Trophoblast cell (in vitro differentiated cells and primary cell): ENCODE measurements around the gene PEX14.

Experiments
- DNase-seq, 2 donors: peaks; one replicate each; pipeline ENCODE4 v3.0.0-alpha.2; 2016
- H2AFZ ChIP-seq: 2 replicates; pipeline ENCODE4 v1.6.1; 2013; ENCODE audit warnings: low read length, moderate library complexity, mild to moderate bottlenecking; ENCODE audit not compliant: insufficient read depth, poor library complexity
- H2AK5ac ChIP-seq: 2 replicates; pipeline ENCODE4 v1.6.1; 2013; ENCODE audit warnings: mild to moderate bottlenecking, low read length
- H2BK120ac ChIP-seq: 2 replicates; pipeline ENCODE4 v1.6.1; 2013; ENCODE audit warnings: low read length, mild to moderate bottlenecking, moderate library complexity; ENCODE audit not compliant: insufficient read depth, poor library complexity
- H2BK12ac ChIP-seq: 2 replicates; pipeline ENCODE4 v1.6.1; 2013; ENCODE audit warnings: mild to moderate bottlenecking, low read length, moderate library complexity
- H2BK5ac ChIP-seq: 2 replicates; pipeline ENCODE4 v1.6.1; 2013; ENCODE audit warnings: low read length, low read depth, moderate library complexity, mild to moderate bottlenecking; ENCODE audit not compliant: poor library complexity
- H3K14ac ChIP-seq: 2 replicates; pipeline ENCODE4 v1.6.1; 2013; ENCODE audit warnings: mild to moderate bottlenecking, low read length
- H3K18ac ChIP-seq: 2 replicates; pipeline ENCODE4 v1.6.1; 2013; ENCODE audit warnings: mild to moderate bottlenecking, low read length
- H3K23ac ChIP-seq: 2 replicates; pipeline ENCODE4 v1.6.1; 2013; ENCODE audit warnings: low read length
- H3K27ac ChIP-seq: 2 replicates; pipeline ENCODE4 v1.5.1; 2013; ENCODE audit warnings: low read depth, mild to moderate bottlenecking, inconsistent platforms, low read length, moderate library complexity
- H3K27me3 ChIP-seq: 2 replicates; pipeline ENCODE4 v1.6.1; 2013; ENCODE audit warnings: inconsistent platforms, mild to moderate bottlenecking, low read length, moderate library complexity; ENCODE audit not compliant: insufficient read depth
- H3K36me3 ChIP-seq, 2 experiments: 1 replicate in 1 of 2; 2 replicates in 1 of 2; pipeline ENCODE4 v1.6.1; 2013; ENCODE audit warnings: low read length in 2 of 2, mild to moderate bottlenecking in 2 of 2, moderate library complexity in 1 of 2; ENCODE audit not compliant: insufficient read depth in 2 of 2, control insufficient read depth in 1 of 2
- H3K4ac ChIP-seq: 2 replicates; pipeline ENCODE4 v1.6.1; 2013; ENCODE audit warnings: low read depth, mild to moderate bottlenecking, low read length, moderate library complexity
- H3K4me1 ChIP-seq, 2 experiments: 1 replicate in 1 of 2; 2 replicates in 1 of 2; pipeline ENCODE4 v1.6.1; 2013; ENCODE audit warnings: low read length in 2 of 2, mild to moderate bottlenecking in 2 of 2, moderate library complexity in 1 of 2; ENCODE audit not compliant: insufficient read depth in 2 of 2, control insufficient read depth in 1 of 2
- H3K4me2 ChIP-seq: 2 replicates; pipeline ENCODE4 v1.6.1; 2013; ENCODE audit warnings: inconsistent platforms, mild to moderate bottlenecking, low read length, moderate library complexity
- H3K4me3 ChIP-seq: 2 replicates; pipeline ENCODE4 v1.5.1; 2013; ENCODE audit warnings: mild to moderate bottlenecking, low read depth, low read length, inconsistent platforms
- H3K79me1 ChIP-seq: one replicate; pipeline ENCODE4 v1.6.1; 2013; ENCODE audit warnings: low read length
- H3K79me2 ChIP-seq: 2 replicates; pipeline ENCODE4 v1.6.1; 2013; ENCODE audit warnings: low read length, mild to moderate bottlenecking; ENCODE audit not compliant: control insufficient read depth, insufficient read depth, poor library complexity
- H3K9ac ChIP-seq: 2 replicates; pipeline ENCODE4 v1.6.1; 2013; ENCODE audit warnings: mild to moderate bottlenecking, low read length
- H3K9me3 ChIP-seq: 2 replicates; pipeline ENCODE4 v1.6.1; 2013; ENCODE audit warnings: low read depth, mild to moderate bottlenecking, control low read depth, inconsistent platforms, low read length; ENCODE audit not compliant: insufficient read depth
- H4K12ac ChIP-seq: 2 replicates; pipeline ENCODE4 v1.6.1; 2013; ENCODE audit warnings: low read depth, mild to moderate bottlenecking, low read length, moderate library complexity
- H4K8ac ChIP-seq: 2 replicates; pipeline ENCODE4 v1.6.1; 2013; ENCODE audit warnings: low read depth, mild to moderate bottlenecking, low read length, moderate library complexity
- H4K91ac ChIP-seq: one replicate; pipeline ENCODE4 v1.6.1; 2013; ENCODE audit warnings: low read depth, mild to moderate bottlenecking, low read length, moderate library complexity
- WGBS: extraction: QIAGEN DNeasy Blood & Tissue Kit; methylation state at CpG from one replicate; pipeline ENCODE4 v1.1.7; 2013; ENCODE audit warnings: missing lambda C conversion rate; ENCODE audit not compliant: insufficient read length, insufficient coverage; ENCODE audit errors: extremely low coverage; 5-methylcytosine and 5-hydroxymethylcytosine counted together

The PEX14 gene

DNA sequence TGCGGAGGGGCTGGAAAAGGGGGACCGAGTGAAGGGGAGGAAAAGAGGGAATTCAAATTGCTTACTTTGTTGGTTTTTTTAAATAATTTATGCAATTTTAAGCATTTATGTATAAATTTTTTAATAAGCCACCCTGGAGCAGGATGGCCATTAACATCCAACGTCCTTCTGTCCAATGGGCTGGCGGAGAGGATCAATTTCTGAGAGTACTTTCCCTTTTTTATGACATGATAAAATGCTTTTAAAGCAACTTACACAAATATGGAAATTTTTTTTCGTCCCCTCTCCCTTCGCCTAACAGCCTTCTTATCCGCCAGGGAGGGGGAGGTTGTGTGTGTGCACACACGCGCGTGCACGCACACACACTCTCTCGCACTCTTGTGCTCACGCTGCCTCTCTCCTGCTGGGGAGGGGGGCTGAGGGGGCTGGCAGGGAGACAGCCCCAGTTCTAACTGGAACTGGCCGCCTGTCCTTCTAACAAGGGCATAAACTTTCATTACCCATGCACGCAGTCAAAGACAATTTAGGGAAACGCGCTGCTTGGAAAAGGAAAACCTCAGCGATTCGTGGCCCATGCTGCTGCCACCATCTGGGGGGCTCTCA is 198.5 kb downstream of the PEX14 start:
- Histone ChIP-seq H3K14ac (no peak overlapping the region), H4K91ac (no peak overlapping the region), H3K79me1 (no peaks in the 10 kb centered on the region), H3K9ac (no peak overlapping the region), H3K27me3 (no peaks in the 10 kb centered on the region), H4K12ac (no peak overlapping the region), H2BK5ac (no peak overlapping the region), H3K27ac (no peak overlapping the region), H3K4me1 (no peaks in the 10 kb centered on the region), H4K8ac (no peak overlapping the region), H3K4me2 (no peak overlapping the region), H3K18ac (no peak overlapping the region), H3K23ac (no peak overlapping the region), H3K36me3 (no peaks in the 10 kb centered on the region), H2BK120ac (no peak overlapping the region), H2BK12ac (no peak overlapping the region), H3K9me3 (peaks cover 3% of the 10 kb centered on the region), H3K79me2 (no peaks in the 10 kb centered on the region), H3K4me3 (no peak overlapping the region), H2AFZ (no peak overlapping the region), H2AK5ac (no peak overlapping the region), H3K4ac (no peak overlapping the region)
- no peak for DNase-seq
- WGBS: no CpG with 5 or more reads among the region's 19 CpGs

GRCh38 chr1:10674222-10674621 is 199.5 kb downstream of the PEX14 start:
- H4K12ac ChIP-seq: no peak overlapping the region
- H3K27me3 ChIP-seq: no peaks in the 10 kb centered on the region
- no peak overlapping the region for H4K91ac ChIP-seq
- no peak overlapping the region for H4K8ac ChIP-seq
- no peak overlapping the region for H2AFZ ChIP-seq
- no peak overlapping the region for H3K4me3 ChIP-seq
- no peaks in the 10 kb centered on the region for H3K79me1 ChIP-seq
- H3K14ac ChIP-seq: no peak overlapping the region
- H3K36me3 ChIP-seq: no peaks in the 10 kb centered on the region
- no peak overlapping the region for H2BK120ac ChIP-seq
- peaks cover 3% of the 10 kb centered on the region for H3K9me3 ChIP-seq
- H3K4ac ChIP-seq: no peak overlapping the region
- H2BK12ac ChIP-seq: no peak overlapping the region
- H3K9ac ChIP-seq: no peak overlapping the region
- no peak overlapping the region for H3K27ac ChIP-seq
- no peak overlapping the region for H2BK5ac ChIP-seq
- H3K79me2 ChIP-seq: no peaks in the 10 kb centered on the region
- H3K4me2 ChIP-seq: no peak overlapping the region
- H3K18ac ChIP-seq: no peak overlapping the region
- no peaks in the 10 kb centered on the region for H3K4me1 ChIP-seq
- H2AK5ac ChIP-seq: no peak overlapping the region
- WGBS: no CpG with 5 or more reads among the region's 16 CpGs
- no peak overlapping the region for H3K23ac ChIP-seq
- DNase-seq: no peak

DNA sequence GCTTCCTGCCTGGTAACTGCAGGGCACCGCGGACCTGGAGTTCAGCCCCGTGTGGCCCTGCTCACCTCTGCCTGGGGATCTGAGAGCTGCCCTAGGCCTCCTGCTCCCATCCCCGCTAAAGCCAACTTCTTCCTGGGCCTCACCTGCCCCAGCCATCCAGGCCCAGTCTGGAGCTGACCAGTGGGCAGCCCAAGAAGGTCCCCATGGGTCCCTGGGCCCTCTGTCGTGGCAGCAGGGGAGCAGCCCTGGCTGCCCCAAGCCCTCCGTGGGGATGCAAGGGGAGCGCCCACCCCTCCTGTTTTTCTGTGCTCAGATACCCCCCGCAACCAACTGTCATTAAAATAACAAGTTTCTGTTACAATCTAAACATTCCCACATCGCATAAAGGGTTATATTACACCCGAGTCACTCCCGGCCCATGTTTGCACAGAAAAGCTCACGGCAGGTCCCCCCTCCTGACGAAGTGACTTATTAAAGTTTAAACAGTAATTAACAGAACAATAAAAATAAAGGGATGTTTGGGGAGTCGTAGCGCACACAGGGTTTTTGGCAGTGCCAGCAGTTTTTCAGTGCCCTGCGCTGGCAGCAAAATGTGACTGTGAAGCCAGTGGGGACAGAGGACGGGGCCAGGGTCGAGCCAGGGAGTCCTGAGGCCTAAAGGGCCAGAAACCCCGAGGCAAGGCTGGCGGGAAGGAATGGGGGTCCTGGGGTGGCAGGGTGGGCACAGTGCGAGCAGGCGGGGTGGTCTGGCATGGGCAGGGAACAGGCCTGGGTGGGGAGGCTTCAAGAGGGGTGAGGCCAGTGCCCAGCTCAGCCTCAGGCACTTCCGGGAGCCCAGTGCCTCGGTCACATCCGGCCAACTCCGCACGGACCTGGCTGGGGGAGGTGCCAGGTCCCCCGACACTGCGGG is 200.2 kb downstream of the PEX14 start:
- no peaks in the 10 kb centered on the region for H3K27me3 ChIP-seq
- H3K4ac ChIP-seq: no peak overlapping the region
- H2AFZ ChIP-seq: no peak overlapping the region
- no peak overlapping the region for H2AK5ac ChIP-seq
- no peak overlapping the region for H3K18ac ChIP-seq
- H3K9me3 ChIP-seq: peaks cover 3% of the 10 kb centered on the region
- no CpG with 5 or more reads among the region's 29 CpGs for WGBS
- H3K36me3 ChIP-seq: no peaks in the 10 kb centered on the region
- H3K23ac ChIP-seq: no peak overlapping the region
- no peak for DNase-seq
- H2BK5ac ChIP-seq: no peak overlapping the region
- no peak overlapping the region for H3K9ac ChIP-seq
- no peak overlapping the region for H3K14ac ChIP-seq
- H3K27ac ChIP-seq: no peak overlapping the region
- H4K12ac ChIP-seq: no peak overlapping the region
- no peaks in the 10 kb centered on the region for H3K79me2 ChIP-seq
- H2BK120ac ChIP-seq: no peak overlapping the region
- H3K4me1 ChIP-seq: no peaks in the 10 kb centered on the region
- H4K91ac ChIP-seq: no peak overlapping the region
- no peak overlapping the region for H3K4me2 ChIP-seq
- H3K4me3 ChIP-seq: peak overlapping the region; percentile 23
- H4K8ac ChIP-seq: no peak overlapping the region
- H3K79me1 ChIP-seq: no peaks in the 10 kb centered on the region
- no peak overlapping the region for H2BK12ac ChIP-seq

GRCh38 chr1:10675813-10676212 is 201.1 kb downstream of the PEX14 start:
- Histone ChIP-seq H3K79me2 (no peaks in the 10 kb centered on the region), H2AK5ac (no peak overlapping the region), H3K4me2 (no peak overlapping the region), H3K36me3 (no peaks in the 10 kb centered on the region), H3K27me3 (no peaks in the 10 kb centered on the region), H4K8ac (no peak overlapping the region), H4K91ac (no peak overlapping the region), H3K14ac (no peak overlapping the region), H3K23ac (no peak overlapping the region), H3K79me1 (no peaks in the 10 kb centered on the region), H3K9ac (no peak overlapping the region), H3K27ac (no peak overlapping the region), H2BK5ac (no peak overlapping the region), H2BK120ac (no peak overlapping the region), H2AFZ (no peak overlapping the region), H3K18ac (no peak overlapping the region), H4K12ac (no peak overlapping the region), H2BK12ac (no peak overlapping the region), H3K9me3 (peaks cover 5% of the 10 kb centered on the region), H3K4me1 (no peaks in the 10 kb centered on the region), H3K4me3 (no peak overlapping the region), H3K4ac (no peak overlapping the region)
- no CpG with 5 or more reads among the region's 5 CpGs for WGBS
- no peak for DNase-seq
